ENCODE measurements around the gene GPRC5A. TPM values are rescaled to one million over a fixed set of nuclear protein-coding genes. Genes with fewer than 3 reads are reported as not detected.

The GPRC5A gene
- polyA plus RNA-seq, 3 donors = 6.1 to 19.0 (median 6.6) TPM

GRCh38 chr12:12880537-12880936, 10.8 kb upstream of the GPRC5A start:
- DNase-seq (ENCODE audit: extremely low read depth in 1 of 11, low read depth in 9 of 11, low spot score in 4 of 11) = no peak

DNA sequence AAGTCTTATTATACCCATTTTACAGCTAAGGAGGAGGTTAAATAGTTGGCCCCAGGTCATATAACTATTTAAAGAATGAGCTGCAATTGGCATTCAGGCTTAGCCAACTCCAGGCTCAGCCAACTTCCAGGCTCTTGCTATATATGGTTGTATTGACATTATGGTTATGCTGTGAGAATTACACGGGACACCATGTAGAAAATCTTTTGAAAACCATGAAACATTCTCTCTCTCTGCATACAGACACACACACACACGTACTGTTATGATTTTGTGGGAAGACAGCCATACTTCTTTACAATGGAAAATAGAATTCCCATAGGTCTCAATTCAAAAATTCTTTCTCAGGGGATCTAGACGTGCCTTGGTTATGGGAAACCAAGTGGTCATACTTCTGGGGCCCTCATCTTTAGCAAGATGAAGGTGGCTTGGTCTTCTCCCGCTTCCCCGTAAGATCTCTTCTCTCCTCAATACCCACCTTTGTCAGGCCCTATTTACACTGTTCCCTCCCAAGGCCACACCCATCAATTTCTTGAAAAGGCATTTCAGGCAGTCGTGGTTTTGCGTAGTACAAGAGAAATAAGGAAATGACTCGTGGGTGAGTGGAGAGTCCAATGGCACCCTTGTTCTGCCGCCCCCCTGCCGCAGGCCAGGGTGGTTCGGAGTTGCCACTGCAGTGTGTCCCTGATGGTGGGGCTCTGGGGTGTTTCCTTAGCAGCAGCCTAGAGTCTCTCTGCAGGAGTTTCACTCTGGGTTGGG, 10.0 kb upstream of the GPRC5A start:
- no peak for DNase-seq (ENCODE audit: extremely low read depth in 1 of 11, low read depth in 9 of 11, low spot score in 4 of 11)

GRCh38 chr12:12882288-12882687, 9.1 kb upstream of the GPRC5A start:
- DNase-seq (ENCODE audit: extremely low read depth in 1 of 11, low read depth in 9 of 11, low spot score in 4 of 11) = no peak

DNA sequence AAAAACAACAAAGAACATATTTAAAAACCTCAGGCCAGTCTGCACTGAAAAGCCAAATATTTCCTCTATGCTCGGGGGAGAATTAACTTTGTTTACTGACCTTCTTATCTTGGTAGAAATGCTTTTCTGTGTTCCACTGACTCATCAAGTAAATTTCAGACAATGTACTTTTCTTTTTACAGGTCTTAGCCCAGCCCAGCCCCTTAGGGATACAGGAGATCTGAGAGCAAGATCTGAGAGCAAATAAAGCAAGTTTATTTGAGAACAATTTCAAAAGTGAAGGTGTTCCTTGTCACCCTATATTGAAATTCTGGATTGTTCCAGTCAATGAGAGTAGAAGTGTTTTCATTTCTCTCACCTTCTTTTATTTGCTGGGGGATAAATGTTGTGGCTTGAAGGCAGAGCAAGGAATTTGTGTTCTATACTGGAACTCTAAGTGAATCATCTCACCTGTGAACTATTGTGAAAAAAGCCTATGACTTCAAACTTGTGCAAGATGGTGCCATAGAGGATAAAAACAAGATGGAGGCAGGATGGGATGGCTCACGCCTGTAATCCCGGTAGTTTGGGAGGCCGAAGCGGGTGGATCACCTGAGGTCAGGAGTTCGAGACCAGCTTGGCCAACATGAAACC, 7.9 kb upstream of the GPRC5A start:
- no peak for DNase-seq (ENCODE audit: extremely low read depth in 1 of 11, low read depth in 9 of 11, low spot score in 4 of 11)

- peak in 2 of 11 donors; percentile 26 to 41 for DNase-seq (ENCODE audit: extremely low read depth in 1 of 11, low read depth in 9 of 11, low spot score in 4 of 11)
These were observed 6.1 kb upstream of the GPRC5A start for GRCh38 chr12:12885096-12885792.

DNA sequence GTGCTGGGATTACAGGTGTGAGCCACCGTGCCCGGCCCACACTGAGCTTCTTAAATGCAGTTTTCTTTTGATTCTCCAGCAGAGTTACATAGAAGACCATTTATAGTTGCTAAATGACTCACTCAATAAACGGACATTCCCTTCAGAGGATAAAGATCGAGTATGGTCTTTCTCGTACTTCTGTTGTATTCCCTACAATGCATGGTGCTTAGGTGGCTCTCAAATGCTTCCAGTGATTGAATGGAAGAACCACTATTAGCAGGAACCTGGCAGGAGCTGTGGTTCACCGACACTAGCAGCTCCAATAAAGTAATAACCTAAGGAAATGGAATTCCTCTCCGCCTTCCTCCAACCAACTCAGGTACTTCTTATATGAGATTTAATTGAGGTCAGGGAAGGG, 3.9 kb upstream of the GPRC5A start:
- DNase-seq (ENCODE audit: extremely low read depth in 1 of 11, low read depth in 9 of 11, low spot score in 4 of 11) = no peak

GRCh38 chr12:12889701-12890100, 1.7 kb upstream of the GPRC5A start:
- DNase-seq (ENCODE audit: extremely low read depth in 1 of 11, low read depth in 9 of 11, low spot score in 4 of 11) = no peak

DNA sequence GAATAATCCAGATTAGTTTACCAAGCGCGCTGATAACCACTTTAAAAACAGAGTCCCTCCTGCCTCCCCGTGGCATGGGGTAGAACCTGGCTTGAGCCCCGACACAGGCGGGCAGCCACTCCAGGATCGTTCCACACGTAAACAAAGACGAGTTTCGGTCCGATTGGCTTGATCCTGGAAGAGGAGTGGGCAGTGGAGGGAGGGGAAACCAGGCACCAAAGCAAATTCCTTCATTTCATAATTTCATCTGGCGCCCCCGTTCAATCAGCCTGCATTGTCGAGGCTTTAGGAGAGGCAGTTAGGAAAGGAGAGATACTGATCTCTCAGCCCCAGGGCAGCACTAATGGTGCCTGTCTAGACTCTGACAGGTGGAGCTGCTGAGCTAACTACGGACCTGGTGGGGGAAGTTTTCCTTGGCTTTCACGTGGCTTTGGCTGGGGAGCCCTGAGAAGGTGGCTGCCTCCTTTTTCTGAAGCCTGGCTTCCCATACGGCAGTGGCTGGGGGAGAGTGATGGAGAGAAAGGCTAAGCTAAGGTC, 751 bp upstream of the GPRC5A start:
- DNase-seq (ENCODE audit: extremely low read depth in 1 of 11, low read depth in 9 of 11, low spot score in 4 of 11) = peak in 10 of 11 donors; percentile 53 to 78 (median 66)

DNA sequence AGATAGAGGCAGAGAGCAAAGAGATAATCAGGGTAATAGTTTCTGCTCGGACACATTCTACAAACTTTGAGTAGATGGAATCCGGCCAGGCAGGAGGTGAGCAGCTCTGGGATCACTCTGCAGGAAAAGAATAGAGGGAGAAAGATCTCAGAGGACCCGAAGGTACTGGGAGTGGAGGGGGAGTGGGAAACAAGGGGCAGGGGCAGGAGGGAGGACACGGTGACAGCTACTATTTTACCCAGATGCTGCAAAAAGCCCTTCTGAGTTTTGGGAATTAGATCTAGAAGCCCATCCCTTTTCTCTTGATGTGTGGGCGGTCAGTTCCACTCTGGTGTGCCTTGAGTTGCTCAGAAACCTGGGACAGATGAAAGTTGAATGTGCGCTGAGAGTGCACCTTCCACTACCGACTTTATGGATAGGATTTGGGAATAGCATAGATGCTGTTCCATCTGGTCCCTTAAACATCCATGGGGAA, 556 bp downstream of the GPRC5A start:
- no peak for DNase-seq (ENCODE audit: extremely low read depth in 1 of 11, low read depth in 9 of 11, low spot score in 4 of 11)

GRCh38 chr12:12892681-12893141, 1.3 kb downstream of the GPRC5A start:
- DNase-seq (ENCODE audit: extremely low read depth in 1 of 11, low read depth in 9 of 11, low spot score in 4 of 11) = no peak

DNA sequence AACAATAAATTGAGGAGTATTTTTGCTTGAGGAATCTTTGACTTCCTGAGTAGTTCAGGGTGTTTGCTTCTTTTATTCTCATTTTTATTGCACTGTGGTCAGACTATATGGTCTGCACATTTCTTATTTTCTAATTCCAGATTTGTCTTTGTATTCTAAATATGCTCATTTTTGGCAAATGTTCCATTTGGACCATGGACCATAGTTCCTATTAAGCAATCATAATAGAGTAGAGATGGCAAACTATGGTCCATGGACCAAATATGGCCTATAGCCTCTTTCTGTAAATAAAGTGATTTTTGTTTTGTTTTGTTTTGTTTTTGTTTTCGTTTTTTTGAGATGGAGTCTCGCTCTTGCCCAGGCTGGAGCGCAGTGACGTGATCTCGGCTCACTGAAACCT, 2.1 kb downstream of the GPRC5A start:
- DNase-seq (ENCODE audit: extremely low read depth in 1 of 11, low read depth in 9 of 11, low spot score in 4 of 11) = no peak

DNA sequence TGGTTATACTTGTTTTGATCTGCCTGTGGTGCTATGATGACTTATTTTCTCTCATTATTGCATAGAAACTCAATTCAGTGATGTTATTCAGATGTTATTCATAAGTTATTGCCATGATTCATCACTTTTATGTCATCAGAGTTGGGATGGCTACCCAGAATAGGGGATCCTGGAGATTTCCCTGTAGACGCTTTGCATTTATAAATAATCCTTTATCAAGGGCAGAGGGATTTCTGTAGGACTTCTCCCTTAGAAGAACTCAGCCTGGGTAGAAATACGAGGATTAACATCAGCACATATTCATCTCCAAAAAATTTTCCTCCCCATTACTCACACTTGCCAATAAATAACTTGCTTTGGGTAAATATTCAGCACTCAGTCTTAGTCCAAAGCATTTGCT, 4.9 kb downstream of the GPRC5A start:
- no peak for DNase-seq (ENCODE audit: extremely low read depth in 1 of 11, low read depth in 9 of 11, low spot score in 4 of 11)

- DNase-seq (ENCODE audit: extremely low read depth in 1 of 11, low read depth in 9 of 11, low spot score in 4 of 11) = no peak
These were observed 5.9 kb downstream of the GPRC5A start for GRCh38 chr12:12897302-12897701.

- no peak for DNase-seq (ENCODE audit: extremely low read depth in 1 of 11, low read depth in 9 of 11, low spot score in 4 of 11)
These were observed 6.9 kb downstream of the GPRC5A start for GRCh38 chr12:12898136-12898717.

DNA sequence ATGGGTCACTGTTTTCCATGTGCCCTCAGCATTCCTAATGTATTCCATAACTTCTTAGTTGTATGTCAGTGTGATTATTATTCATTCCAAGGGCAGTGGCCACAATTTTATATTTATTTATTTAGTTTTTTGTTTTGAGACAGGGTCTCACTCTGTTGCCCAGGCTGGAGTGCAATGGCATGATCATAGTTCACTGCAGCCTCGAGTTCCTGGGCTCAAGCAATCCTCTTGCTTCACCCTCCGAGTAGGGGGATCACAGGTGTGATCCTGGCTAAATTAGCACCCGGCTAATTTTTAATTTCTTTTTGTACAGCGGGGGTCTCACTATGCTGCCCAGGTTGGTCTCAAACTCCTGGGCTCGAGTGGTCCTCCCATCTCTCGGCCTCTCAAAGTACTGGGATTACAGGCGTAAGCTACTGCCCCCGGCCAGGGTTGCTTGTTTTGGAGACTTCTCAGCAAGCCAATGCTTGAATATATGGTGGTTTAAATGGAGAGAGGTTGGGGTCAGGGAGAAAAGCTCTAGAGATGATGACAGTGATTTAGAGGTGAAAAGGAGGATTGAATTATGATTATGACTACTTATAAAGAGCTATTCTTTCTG, 7.6 kb downstream of the GPRC5A start:
- no peak for DNase-seq (ENCODE audit: extremely low read depth in 1 of 11, low read depth in 9 of 11, low spot score in 4 of 11)

- no peak for DNase-seq (ENCODE audit: extremely low read depth in 1 of 11, low read depth in 9 of 11, low spot score in 4 of 11)
These were observed 8.4 kb downstream of the GPRC5A start for GRCh38 chr12:12899530-12900380.

GRCh38 chr12:12900786-12901157, 9.4 kb downstream of the GPRC5A start:
- DNase-seq (ENCODE audit: extremely low read depth in 1 of 11, low read depth in 9 of 11, low spot score in 4 of 11) = no peak

GRCh38 chr12:12901158-12901791, 9.9 kb downstream of the GPRC5A start:
- no peak for DNase-seq (ENCODE audit: extremely low read depth in 1 of 11, low read depth in 9 of 11, low spot score in 4 of 11)
